Measurements from ENCODE around the gene OR10A6. TPM values are rescaled to one million over a fixed set of nuclear protein-coding genes. Genes with fewer than 3 reads are reported as not detected.

OR10A6 gene
- total RNA-seq, result not detected
- not detected for polyA plus RNA-seq (2013, experiment 1 of 2)
- polyA plus RNA-seq (2013, experiment 2 of 2), result not detected
- long read RNA-seq, experiment 1, result 0 reads
- long read RNA-seq, experiment 2, result 0 reads
- long read RNA-seq, experiment 3, result 0 reads
- long read RNA-seq, experiment 4, result 0 reads

GRCh38 chr11:7931168-7931567 is at the start of gene OR10A6:
Gene OR10A6, minus strand, starts transcription at chr11:7931268. Its CDS starts 2,606 bp downstream, at chr11:7928662.
- Mint-ChIP-seq H3K27ac (no peak within 1 kb of the TSS), H3K36me3 (ENCODE audit: low read depth) (peaks cover 27% of the 10 kb centered on the region), H3K27me3 (ENCODE audit: insufficient read depth) (no peaks in the 10 kb centered on the region), H3K4me3 (no peak within 1 kb of the TSS), H3K4me1 (no peaks in the 10 kb centered on the region), H3K9me3 (peaks cover 16% of the 10 kb centered on the region)
- TF ChIP-seq CTCF (conservative IDR thresholded peaks at IDR 0.05), result no peak
- peaks cover 3% of the 10 kb centered on the region for H3K36me3 ChIP-seq (ENCODE audit: control insufficient read depth, insufficient read depth, low read length)
- H3K27ac ChIP-seq (ENCODE audit: low read depth, low read length), result no peak within 1 kb of the TSS
- no peaks in the 10 kb centered on the region for H3K4me1 ChIP-seq (ENCODE audit: control insufficient read depth, insufficient read depth, low read length)
- no peak within 1 kb of the TSS for H3K4me3 ChIP-seq (ENCODE audit: low read length)
- 86 to 90% methylated on average over 3 to 4 of the region's 4 CpGs for WGBS, 2 experiments (ENCODE audit: insufficient coverage in 1 of 2, insufficient read length in 1 of 2)
- H3K27me3 ChIP-seq (ENCODE audit: control insufficient read depth, insufficient read depth, low read length, poor library complexity, severe bottlenecking), result no peaks in the 10 kb centered on the region
- no peak within 1 kb of the TSS for H3K9ac ChIP-seq (ENCODE audit: extremely low read depth, low read length, poor library complexity, severe bottlenecking)
- DNase-seq, result no peak
- H3K9me3 ChIP-seq (ENCODE audit: control insufficient read depth, low read length), result peaks cover 15% of the 10 kb centered on the region

DNA sequence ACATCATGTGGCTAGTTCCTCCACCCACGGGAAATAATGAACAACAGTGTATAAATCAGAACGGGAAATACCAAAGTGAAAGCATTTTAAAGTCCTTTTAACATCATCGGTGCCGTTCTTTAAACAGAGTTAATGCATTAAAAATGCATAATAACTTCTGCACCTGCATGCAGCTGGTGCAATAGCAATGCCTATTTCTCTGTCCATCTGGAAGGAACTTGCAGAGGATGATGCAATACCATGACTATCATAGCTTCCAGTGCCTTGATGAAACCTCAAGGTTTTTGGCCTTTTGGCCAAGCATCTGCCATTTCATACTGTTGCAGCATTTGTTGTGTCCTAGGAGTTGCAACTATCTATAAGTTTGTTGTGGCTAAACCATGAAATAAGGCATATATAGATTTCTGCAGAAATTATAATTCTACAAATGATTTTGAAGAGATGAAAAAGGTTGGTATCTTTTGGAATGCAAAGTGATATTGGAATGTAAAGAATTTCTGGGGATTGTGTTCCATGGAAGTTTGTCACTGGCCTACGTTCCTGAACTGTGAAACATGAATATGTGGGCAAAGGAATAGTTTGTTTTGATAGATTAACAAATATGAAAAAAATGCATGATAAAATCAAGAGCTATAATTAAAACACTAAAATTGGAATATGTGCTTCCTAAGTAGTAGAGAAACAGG is 46.3 kb upstream of the OR10A6 start:
- Mint-ChIP-seq H3K27ac (peak overlapping the region; percentile 25), H3K9me3 (no peaks in the 10 kb centered on the region), H3K36me3 (ENCODE audit: low read depth) (no peaks in the 10 kb centered on the region), H3K4me1 (no peaks in the 10 kb centered on the region), H3K27me3 (ENCODE audit: insufficient read depth) (no peaks in the 10 kb centered on the region), H3K4me3 (no peak overlapping the region)
- H3K4me3 ChIP-seq (ENCODE audit: low read length), result no peak overlapping the region
- H3K4me1 ChIP-seq (ENCODE audit: control insufficient read depth, insufficient read depth, low read length), result no peaks in the 10 kb centered on the region
- H3K27me3 ChIP-seq (ENCODE audit: control insufficient read depth, insufficient read depth, low read length, poor library complexity, severe bottlenecking), result no peaks in the 10 kb centered on the region
- no peak for DNase-seq
- TF ChIP-seq CTCF (conservative IDR thresholded peaks at IDR 0.05), result no peak
- H3K9me3 ChIP-seq (ENCODE audit: control insufficient read depth, low read length), result no peaks in the 10 kb centered on the region
- 91 to 96% methylated on average over 4 to 5 of the region's 5 CpGs for WGBS, 2 experiments (ENCODE audit: insufficient coverage in 1 of 2, insufficient read length in 1 of 2)
- no peak overlapping the region for H3K9ac ChIP-seq (ENCODE audit: extremely low read depth, low read length, poor library complexity, severe bottlenecking)
- no peak overlapping the region for H3K27ac ChIP-seq (ENCODE audit: low read depth, low read length)
- no peaks in the 10 kb centered on the region for H3K36me3 ChIP-seq (ENCODE audit: control insufficient read depth, insufficient read depth, low read length)

- Mint-ChIP-seq H3K4me1 (peaks cover 5% of the 10 kb centered on the region), H3K4me3 (no peak overlapping the region), H3K36me3 (ENCODE audit: low read depth) (no peaks in the 10 kb centered on the region), H3K27me3 (ENCODE audit: insufficient read depth) (no peaks in the 10 kb centered on the region), H3K27ac (no peak overlapping the region), H3K9me3 (no peaks in the 10 kb centered on the region)
- Histone ChIP-seq H3K9ac (ENCODE audit: extremely low read depth, low read length, poor library complexity, severe bottlenecking) (no peak overlapping the region), H3K27ac (ENCODE audit: low read depth, low read length) (no peak overlapping the region), H3K36me3 (ENCODE audit: control insufficient read depth, insufficient read depth, low read length) (no peaks in the 10 kb centered on the region), H3K9me3 (ENCODE audit: control insufficient read depth, low read length) (no peaks in the 10 kb centered on the region), H3K27me3 (ENCODE audit: control insufficient read depth, insufficient read depth, low read length, poor library complexity, severe bottlenecking) (no peaks in the 10 kb centered on the region), H3K4me3 (ENCODE audit: low read length) (no peak overlapping the region), H3K4me1 (ENCODE audit: control insufficient read depth, insufficient read depth, low read length) (no peaks in the 10 kb centered on the region)
- no peak for TF ChIP-seq CTCF (conservative IDR thresholded peaks at IDR 0.05)
- peak; percentile 67 for DNase-seq
- WGBS, 2 experiments (ENCODE audit: insufficient coverage in 1 of 2, insufficient read length in 1 of 2), result 92% methylated on average over 2 of the region's 2 CpGs; no CpG with 5 or more reads in 1 of the 2 experiments
Observed at GRCh38 chr11:7974668-7975067, 43.6 kb upstream of the OR10A6 start.
